ENCODE data around the gene WBP2. TPM values are rescaled to one million over a fixed set of nuclear protein-coding genes. Genes with fewer than 3 reads are reported as not detected.

The WBP2 gene
- total and polyA plus RNA-seq, 10 of the 15 experiments (the other 5 are each of a cell fraction or from before 2014, with no cell fraction given): 1.5 to 57.3 (median 27.5) TPM

GRCh38 chr17:75814021-75814395, 41.1 kb downstream of the WBP2 start:
- RAD21 ChIA-PET (ENCODE audit: unreplicated experiment): no interaction called here
- no peak overlapping the region for H3K4me3 ChIP-seq
- FAIRE-seq: no peak
- no peak overlapping the region for H3K27ac ChIP-seq (ENCODE audit: control insufficient read depth, insufficient read depth)
- intact Hi-C loops (cut with micrococcal nuclease; ENCODE audit: unreplicated experiment): no loop called here
- H3K4me1 ChIP-seq (ENCODE audit: control insufficient read depth, insufficient read depth, low read length): peaks cover 6% of the 10 kb centered on the region; the same call in 1 of the 2 replicates
- H3K36me3 ChIP-seq (ENCODE audit: control insufficient read depth in 2 of 2, insufficient read depth in 2 of 2, low read length in 1 of 2): peaks cover 32 to 36% of the 10 kb centered on the region in 2 experiments
- no peak overlapping the region for H2AFZ ChIP-seq (ENCODE audit: control insufficient read depth, low read depth, low read length)
- no TSS peak for BruUV-seq (replicated peaks)
- no peak for ATAC-seq
- no peaks in the 10 kb centered on the region for H3K9me3 ChIP-seq (replicated peaks; ENCODE audit: control insufficient read depth, insufficient read depth, low read length)
- H3K27me3 ChIP-seq (replicated peaks in 1 of 2; ENCODE audit: control insufficient read depth in 2 of 2, insufficient read depth in 2 of 2, low read length in 1 of 2): no peaks in the 10 kb centered on the region
- H4K20me1 ChIP-seq (ENCODE audit: control insufficient read depth, insufficient read depth): no peaks in the 10 kb centered on the region
- no peak overlapping the region for H3K9ac ChIP-seq (ENCODE audit: control insufficient read depth, insufficient read depth, low read length)
- no peaks in the 10 kb centered on the region for H3K79me2 ChIP-seq (ENCODE audit: control insufficient read depth, insufficient read depth, low read length)
- WGBS (ENCODE audit: insufficient coverage, insufficient replicate concordance, low lambda C conversion rate, missing lambda C conversion rate): 83% methylated on average over 6 of the region's 6 CpGs
- SMC1A ChIA-PET (ENCODE audit: uncharacterized antibody, unreplicated experiment): no interaction called here
- TF ChIP-seq HDAC2 (IDR thresholded peaks at IDR 0.05): no peak
- TF ChIP-seq KAT2A (conservative IDR thresholded peaks at IDR 0.05; ENCODE audit: control insufficient read depth, low read depth, low read length): no peak
- no peak for TF ChIP-seq KDM1A (IDR thresholded peaks at IDR 0.05; ENCODE audit: borderline replicate concordance)
- TF ChIP-seq ZNF207 (IDR thresholded peaks at IDR 0.05; ENCODE audit: borderline replicate concordance): no peak
- no peak for DNase-seq (ENCODE audit: low read depth, low spot score)
- no peak overlapping the region for H3K4me2 ChIP-seq (ENCODE audit: control insufficient read depth, insufficient read depth)
- CTCF ChIA-PET: no interaction called here
- POLR2A ChIA-PET: interaction anchor here (0.5 to 1.1 kb wide), 2 partner anchors 10 to 895 kb away, joined by 4 to 6 read pairs; no protein-coding TSS in a partner anchor
- in situ Hi-C loops (cut with MboI): no loop called here

- H3K4me3 ChIP-seq: no peak overlapping the region
- H2AFZ ChIP-seq (ENCODE audit: control insufficient read depth, low read depth, low read length): no peak overlapping the region
- ChIA-PET POLR2A (interaction anchor here (0.5 to 1.1 kb wide), 2 partner anchors 10 to 31 kb away, joined by 6 read pairs; no protein-coding TSS in a partner anchor), SMC1A (ENCODE audit: uncharacterized antibody, unreplicated experiment) (no interaction called here), RAD21 (ENCODE audit: unreplicated experiment) (no interaction called here), CTCF (interaction anchor here (0.5 kb wide), 1 partner anchor 58 kb away, joined by 3 read pairs; no protein-coding TSS in a partner anchor)
- H3K9me3 ChIP-seq (replicated peaks; ENCODE audit: control insufficient read depth, insufficient read depth, low read length): no peaks in the 10 kb centered on the region
- no peaks in the 10 kb centered on the region for H4K20me1 ChIP-seq (ENCODE audit: control insufficient read depth, insufficient read depth)
- ATAC-seq (no peak), FAIRE-seq (no peak), DNase-seq (ENCODE audit: low read depth, low spot score) (no peak)
- peaks cover 31 to 36% of the 10 kb centered on the region in 2 experiments for H3K36me3 ChIP-seq (ENCODE audit: control insufficient read depth in 2 of 2, insufficient read depth in 2 of 2, low read length in 1 of 2)
- no peak overlapping the region for H3K27ac ChIP-seq (ENCODE audit: control insufficient read depth, insufficient read depth)
- in situ Hi-C loops (cut with MboI): no loop called here
- H3K4me2 ChIP-seq (ENCODE audit: control insufficient read depth, insufficient read depth): no peak overlapping the region
- intact Hi-C loops (cut with micrococcal nuclease; ENCODE audit: unreplicated experiment): no loop called here
- no peak overlapping the region for H3K9ac ChIP-seq (ENCODE audit: control insufficient read depth, insufficient read depth, low read length)
- BruUV-seq (replicated peaks): no TSS peak
- H3K27me3 ChIP-seq (replicated peaks in 1 of 2; ENCODE audit: control insufficient read depth in 2 of 2, insufficient read depth in 2 of 2, low read length in 1 of 2): no peaks in the 10 kb centered on the region
- peaks cover 9% of the 10 kb centered on the region; the same call in 1 of the 2 replicates for H3K4me1 ChIP-seq (ENCODE audit: control insufficient read depth, insufficient read depth, low read length)
- no peaks in the 10 kb centered on the region for H3K79me2 ChIP-seq (ENCODE audit: control insufficient read depth, insufficient read depth, low read length)
- 96% methylated on average over 23 of the region's 24 CpGs for WGBS (ENCODE audit: insufficient coverage, insufficient replicate concordance, low lambda C conversion rate, missing lambda C conversion rate)
- no peak for TF ChIP-seq CREM (IDR thresholded peaks at IDR 0.05; ENCODE audit: low read depth)
- TF ChIP-seq RBBP5 (conservative IDR thresholded peaks at IDR 0.05): no peak
- TF ChIP-seq KAT2A (conservative IDR thresholded peaks at IDR 0.05; ENCODE audit: control insufficient read depth, low read depth, low read length): no peak
- TF ChIP-seq RCOR1 (conservative IDR thresholded peaks at IDR 0.05; ENCODE audit: low read depth, low read length): no peak
- TF ChIP-seq PAX8 (IDR thresholded peaks at IDR 0.05): no peak
- no peak for TF ChIP-seq HDAC6 (IDR thresholded peaks at IDR 0.05; ENCODE audit: unreplicated experiment)
- TF ChIP-seq MTA3 (IDR thresholded peaks at IDR 0.05; ENCODE audit: borderline replicate concordance, low read length): no peak
- no peak for TF ChIP-seq RFX5 (IDR thresholded peaks at IDR 0.05; ENCODE audit: low read depth, low read length)
- TF ChIP-seq SRF (IDR thresholded peaks at IDR 0.05; ENCODE audit: low read depth in 2 of 2, low read length in 2 of 2): no peak
- no peak for TF ChIP-seq PAX5 (IDR thresholded peaks at IDR 0.05; ENCODE audit: borderline replicate concordance, low read depth, low read length)
- no peak for TF ChIP-seq RUNX3 (IDR thresholded peaks at IDR 0.05; ENCODE audit: low read length)
- no peak for TF ChIP-seq SIN3A (IDR thresholded peaks at IDR 0.05; ENCODE audit: low read depth, low read length)
- TF ChIP-seq MEF2A (IDR thresholded peaks at IDR 0.05; ENCODE audit: insufficient read depth, low read depth, low read length): no peak
- no peak for TF ChIP-seq TAF1 (IDR thresholded peaks at IDR 0.05; ENCODE audit: borderline replicate concordance, low read depth, low read length)
- TF ChIP-seq MYC (IDR thresholded peaks at IDR 0.05; ENCODE audit: insufficient read depth, insufficient read length, insufficient replicate concordance, low read length, severe bottlenecking): no peak
- no peak for TF ChIP-seq TCF3 (IDR thresholded peaks at IDR 0.05; ENCODE audit: borderline replicate concordance, insufficient read depth, low read depth, low read length)
- no peak for TF ChIP-seq SMAD1 (IDR thresholded peaks at IDR 0.05; ENCODE audit: low read depth, partially characterized antibody)
Observed at GRCh38 chr17:75813081-75814020, 41.8 kb downstream of the WBP2 start.

Measured in GM12878 (cell line).